Vagina (tissue), 2 donors: ENCODE results near the gene FPGS. TPM values are rescaled to one million over a fixed set of nuclear protein-coding genes. Genes with fewer than 3 reads are reported as not detected.

Experiments used
- DNase-seq, 2 donors: peaks; one replicate each; pipeline ENCODE4 v3.0.0-alpha.2; 2017; ENCODE audit errors: extremely low spot score in 2 of 2
- H3K27ac ChIP-seq: fragments of 200-600 bp; sonication (generic); one replicate; pipeline ENCODE4 v1.5.1; 2019
- H3K27me3 ChIP-seq: fragments of 200-600 bp; sonication (generic); one replicate; pipeline ENCODE4 v1.5.1; 2019
- H3K36me3 ChIP-seq, 2 donors: fragments of 200-600 bp; sonication (generic); one replicate each; pipeline ENCODE4 v1.5.1; 2017 to 2019
- H3K4me1 ChIP-seq: fragments of 200-600 bp; sonication (generic); one replicate; pipeline ENCODE4 v1.5.1; 2019
- H3K4me3 ChIP-seq, 2 donors: fragments of 200-600 bp; sonication (generic); 1 replicate in 1 of 2; 2 replicates in 1 of 2; pipeline ENCODE4 v1.5.1; 2016 to 2019
- H3K9me3 ChIP-seq: fragments of 200-600 bp; sonication (generic); one replicate; pipeline ENCODE4 v1.5.1; 2019
- POLR2A ChIP-seq, 2 donors: fragments of 450-650 bp; IDR thresholded peaks; one replicate each; pipeline ENCODE4 v1.6.1; 2017; ENCODE audit warnings: antibody characterized with exemption in 2 of 2, mild to moderate bottlenecking in 2 of 2, moderate library complexity in 2 of 2
- POLR2AphosphoS5 ChIP-seq, 2 donors: sonication (generic); formaldehyde crosslinking; IDR thresholded peaks; one replicate each; pipeline ENCODE4 v1.9.0; 2017; ENCODE audit warnings: antibody characterized with exemption in 2 of 2, mild to moderate bottlenecking in 2 of 2, low read depth in 1 of 2; ENCODE audit not compliant: insufficient read depth in 1 of 2
- intact Hi-C: fragments of 100-400 bp; cut with DNase I; formaldehyde crosslinking; loops from one replicate; pipeline ENCODE4 v1.15.1; 2023
- total RNA-seq: library from RNA; depleted of rRNA; stranded (reverse); fragments of >200 nt; gene quantifications from one replicate; pipeline ENCODE4 v1.2.3, GENCODE V29; 2016
- TF ChIP-seq, protein P1 (sequence below), 3 experiments: fragments of 450-650 bp in 2 of 3; fragments of 200-600 bp in 1 of 3; sonication (generic) in 1 of 3; IDR thresholded peaks; one replicate each; pipeline ENCODE4 v1.5.1; 2017 to 2019; ENCODE audit warnings: antibody characterized with exemption in 3 of 3, mild to moderate bottlenecking in 2 of 3, moderate library complexity in 2 of 3

Gene FPGS
- total RNA-seq, 1 donor from 2014 or later = 99.7 TPM

DNA sequence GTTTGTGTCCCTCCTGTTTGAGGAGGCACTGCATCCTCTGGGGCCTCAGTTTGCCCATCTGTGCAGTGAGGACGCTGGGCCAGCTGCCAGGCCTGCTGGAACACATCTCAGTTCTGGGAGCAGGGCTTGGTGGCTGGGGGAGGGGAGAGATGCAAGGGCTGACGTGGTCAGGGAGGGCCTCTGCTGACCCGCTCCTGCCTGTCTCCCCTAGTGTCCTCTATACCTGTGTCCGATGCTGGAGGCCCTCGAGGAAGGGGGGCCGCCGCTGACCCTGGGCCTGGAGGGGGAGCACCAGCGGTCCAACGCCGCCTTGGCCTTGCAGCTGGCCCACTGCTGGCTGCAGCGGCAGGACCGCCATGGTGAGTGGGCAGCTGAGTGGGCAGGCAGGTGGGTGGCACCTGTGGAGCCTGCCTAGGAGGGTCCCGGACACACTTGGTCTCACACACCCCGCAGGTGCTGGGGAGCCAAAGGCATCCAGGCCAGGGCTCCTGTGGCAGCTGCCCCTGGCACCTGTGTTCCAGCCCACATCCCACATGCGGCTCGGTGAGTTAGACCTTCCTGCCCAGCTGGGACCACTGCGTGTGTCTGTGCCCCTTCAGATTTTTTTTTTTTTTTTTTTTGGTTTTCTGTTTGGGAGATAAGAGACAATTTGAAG lies 5.8 kb downstream of the FPGS start:
- TF ChIP-seq POLR2AphosphoS5 (IDR thresholded peaks at IDR 0.05; ENCODE audit: insufficient read depth in 1 of 2, low read depth in 1 of 2) (no peak), POLR2A (IDR thresholded peaks at IDR 0.05) (no peak)
- TF ChIP-seq, protein P1, sequence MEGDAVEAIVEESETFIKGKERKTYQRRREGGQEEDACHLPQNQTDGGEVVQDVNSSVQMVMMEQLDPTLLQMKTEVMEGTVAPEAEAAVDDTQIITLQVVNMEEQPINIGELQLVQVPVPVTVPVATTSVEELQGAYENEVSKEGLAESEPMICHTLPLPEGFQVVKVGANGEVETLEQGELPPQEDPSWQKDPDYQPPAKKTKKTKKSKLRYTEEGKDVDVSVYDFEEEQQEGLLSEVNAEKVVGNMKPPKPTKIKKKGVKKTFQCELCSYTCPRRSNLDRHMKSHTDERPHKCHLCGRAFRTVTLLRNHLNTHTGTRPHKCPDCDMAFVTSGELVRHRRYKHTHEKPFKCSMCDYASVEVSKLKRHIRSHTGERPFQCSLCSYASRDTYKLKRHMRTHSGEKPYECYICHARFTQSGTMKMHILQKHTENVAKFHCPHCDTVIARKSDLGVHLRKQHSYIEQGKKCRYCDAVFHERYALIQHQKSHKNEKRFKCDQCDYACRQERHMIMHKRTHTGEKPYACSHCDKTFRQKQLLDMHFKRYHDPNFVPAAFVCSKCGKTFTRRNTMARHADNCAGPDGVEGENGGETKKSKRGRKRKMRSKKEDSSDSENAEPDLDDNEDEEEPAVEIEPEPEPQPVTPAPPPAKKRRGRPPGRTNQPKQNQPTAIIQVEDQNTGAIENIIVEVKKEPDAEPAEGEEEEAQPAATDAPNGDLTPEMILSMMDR (IDR thresholded peaks at IDR 0.05) = no peak
- DNase-seq = no peak
- H3K36me3 ChIP-seq = peaks cover 0 to 45% of the 10 kb centered on the region in 2 donors

DNA sequence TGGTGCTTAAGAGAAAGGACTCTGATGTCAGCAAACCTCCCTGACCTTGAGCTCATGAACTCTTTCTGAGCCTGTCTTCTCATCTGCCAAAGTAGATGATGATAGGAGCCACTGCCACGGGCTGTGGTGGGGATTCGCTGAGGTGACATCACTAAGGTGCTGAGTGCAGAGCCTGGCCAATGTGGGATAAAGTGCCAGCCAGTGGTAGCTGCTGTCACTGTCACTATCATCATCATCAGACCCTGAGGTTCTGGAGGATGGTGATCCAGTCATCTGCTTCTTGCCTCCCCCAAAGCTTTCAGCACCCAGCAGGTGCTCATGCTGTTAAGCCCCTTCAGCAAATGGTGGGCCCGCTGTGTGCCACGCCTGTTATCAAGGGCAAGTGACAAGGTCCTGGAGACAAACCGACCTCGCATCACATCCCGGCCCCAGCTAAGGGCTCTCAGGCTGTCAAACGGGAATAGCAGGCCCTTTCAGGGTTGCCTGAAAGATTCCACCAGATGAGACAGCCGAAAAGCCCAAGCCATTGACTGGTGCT lies 6.4 kb downstream of the FPGS start:
- H3K36me3 ChIP-seq = peaks cover 0 to 51% of the 10 kb centered on the region in 2 donors
- no peaks in the 10 kb centered on the region for H3K27me3 ChIP-seq
- no peak overlapping the region for H3K4me3 ChIP-seq
- no peak for DNase-seq
- H3K9me3 ChIP-seq = no peaks in the 10 kb centered on the region
- peak in 1 of 2 donors; percentile 7 for TF ChIP-seq POLR2AphosphoS5 (IDR thresholded peaks at IDR 0.05; ENCODE audit: insufficient read depth in 1 of 2, low read depth in 1 of 2)
- TF ChIP-seq, protein P1 (IDR thresholded peaks at IDR 0.05) = no peak
- no peak for TF ChIP-seq POLR2A (IDR thresholded peaks at IDR 0.05)
- intact Hi-C loops = no loop called here
- peak overlapping the region; percentile 36 for H3K27ac ChIP-seq
- peaks cover 14% of the 10 kb centered on the region for H3K4me1 ChIP-seq

More for the DNA sequence above, 5.8 kb downstream of the FPGS start:
- H3K9me3 ChIP-seq = no peaks in the 10 kb centered on the region
- peaks cover 20% of the 10 kb centered on the region for H3K4me1 ChIP-seq
- H3K27ac ChIP-seq = no peak overlapping the region
- no peak overlapping the region for H3K4me3 ChIP-seq
- intact Hi-C loops = no loop called here
- H3K27me3 ChIP-seq = no peaks in the 10 kb centered on the region

DNA sequence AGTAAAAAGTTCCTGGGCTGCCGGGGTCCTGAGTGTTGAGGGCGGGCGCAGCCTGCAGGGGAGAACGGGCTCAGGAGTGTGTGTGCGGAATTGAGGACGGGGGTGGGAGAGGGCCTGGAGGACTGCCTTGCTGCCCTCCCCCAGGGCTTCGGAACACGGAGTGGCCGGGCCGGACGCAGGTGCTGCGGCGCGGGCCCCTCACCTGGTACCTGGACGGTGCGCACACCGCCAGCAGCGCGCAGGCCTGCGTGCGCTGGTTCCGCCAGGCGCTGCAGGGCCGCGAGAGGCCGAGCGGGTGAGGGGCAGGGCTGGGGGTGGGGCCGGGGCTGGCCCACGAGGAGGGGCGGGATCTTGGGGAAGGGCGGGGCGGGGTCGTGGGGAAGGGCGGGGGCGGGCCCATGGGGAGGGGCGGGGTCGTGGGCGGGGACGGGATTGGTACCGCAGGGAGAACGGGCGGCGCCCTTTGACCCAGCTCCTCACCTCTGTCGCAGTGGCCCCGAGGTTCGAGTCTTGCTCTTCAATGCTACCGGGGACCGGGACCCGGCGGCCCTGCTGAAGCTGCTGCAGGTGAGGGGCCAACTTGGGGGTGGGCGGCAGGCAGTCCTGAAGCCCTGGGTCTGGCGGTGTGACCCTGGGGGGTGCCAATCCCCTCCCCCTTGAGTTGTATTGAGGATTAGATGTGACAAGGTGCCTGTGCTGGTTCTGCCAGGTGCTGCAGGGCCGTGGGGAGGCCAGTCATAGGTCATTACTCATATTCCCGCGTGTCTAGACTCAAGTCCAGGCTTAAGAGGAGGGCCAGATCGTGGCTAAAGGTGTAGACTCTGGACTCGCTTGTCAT lies 7.1 kb downstream of the FPGS start:
- H3K4me3 ChIP-seq = no peak overlapping the region
- peak in 1 of 2 donors; percentile 85 for DNase-seq
- H3K4me1 ChIP-seq = peaks cover 7% of the 10 kb centered on the region
- no peaks in the 10 kb centered on the region for H3K9me3 ChIP-seq
- TF ChIP-seq, protein P1 (IDR thresholded peaks at IDR 0.05) = no peak
- TF ChIP-seq POLR2A (IDR thresholded peaks at IDR 0.05) = no peak
- no peak for TF ChIP-seq POLR2AphosphoS5 (IDR thresholded peaks at IDR 0.05; ENCODE audit: insufficient read depth in 1 of 2, low read depth in 1 of 2)
- no peaks in the 10 kb centered on the region for H3K27me3 ChIP-seq
- peak overlapping the region; percentile 39 for H3K27ac ChIP-seq
- peaks cover 0 to 58% of the 10 kb centered on the region in 2 donors for H3K36me3 ChIP-seq
- intact Hi-C loops = no loop called here

DNA sequence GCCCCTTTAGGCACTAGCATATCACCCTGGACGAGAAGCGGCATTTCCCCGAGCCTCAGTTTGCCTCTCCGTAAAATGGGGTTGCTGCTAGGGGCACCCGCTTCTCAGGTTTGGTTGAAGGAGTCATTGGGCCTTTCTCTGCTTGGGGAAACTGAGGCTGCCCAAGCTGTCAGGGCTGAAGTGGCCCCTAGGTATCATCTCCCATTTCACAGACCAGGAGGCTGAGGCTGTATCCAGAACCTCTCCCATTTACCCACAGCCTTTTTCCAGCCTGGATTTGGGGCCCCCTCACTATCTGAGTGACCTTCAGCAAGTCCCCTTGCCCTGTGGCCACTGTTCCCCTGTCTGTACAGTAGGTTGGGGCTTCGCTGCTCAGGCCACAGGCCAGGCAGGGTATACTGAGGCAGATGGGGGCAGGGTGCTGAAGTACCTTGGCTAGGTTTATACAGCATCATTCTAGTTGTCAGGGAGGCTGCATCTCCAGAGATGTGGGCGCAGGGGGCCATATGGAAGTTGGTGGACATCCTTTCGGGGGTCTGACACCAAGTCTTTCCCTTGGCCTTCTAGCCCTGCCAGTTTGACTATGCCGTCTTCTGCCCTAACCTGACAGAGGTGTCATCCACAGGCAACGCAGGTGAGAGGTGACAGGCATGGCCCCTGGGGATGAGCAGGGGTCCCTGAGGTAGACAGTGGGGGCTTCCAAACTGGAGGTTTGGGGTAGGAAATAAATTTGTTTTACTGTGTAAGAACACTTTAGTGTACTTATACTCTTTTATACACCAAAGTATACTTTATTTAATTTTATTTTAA lies 7.9 kb downstream of the FPGS start:
- Histone ChIP-seq H3K36me3 (peaks cover 0 to 66% of the 10 kb centered on the region in 2 donors), H3K4me3 (no peak overlapping the region), H3K4me1 (peaks cover 5% of the 10 kb centered on the region), H3K27me3 (no peaks in the 10 kb centered on the region), H3K9me3 (no peaks in the 10 kb centered on the region), H3K27ac (peak overlapping the region; percentile 39)
- peak in 1 of 2 donors; percentile 80 for DNase-seq
- intact Hi-C loops = no loop called here
- TF ChIP-seq, protein P1 (IDR thresholded peaks at IDR 0.05) = no peak
- TF ChIP-seq POLR2AphosphoS5 (IDR thresholded peaks at IDR 0.05; ENCODE audit: insufficient read depth in 1 of 2, low read depth in 1 of 2) (no peak), POLR2A (IDR thresholded peaks at IDR 0.05) (no peak)
